TTC549 (cell line): ENCODE measurements around the gene LIMK2.
"Not testable (repeated sequence)": the region's sequence is repeated elsewhere in the genome, so short reads cannot be mapped to it uniquely, and the experiment has no call there.

Experiments used
- FAIRE-seq: peaks from 2 replicates; lab custom pipeline; 2012; peaks lifted over from hg19 to GRCh38; lab: Jason Lieb, UNC

Gene LIMK2

DNA sequence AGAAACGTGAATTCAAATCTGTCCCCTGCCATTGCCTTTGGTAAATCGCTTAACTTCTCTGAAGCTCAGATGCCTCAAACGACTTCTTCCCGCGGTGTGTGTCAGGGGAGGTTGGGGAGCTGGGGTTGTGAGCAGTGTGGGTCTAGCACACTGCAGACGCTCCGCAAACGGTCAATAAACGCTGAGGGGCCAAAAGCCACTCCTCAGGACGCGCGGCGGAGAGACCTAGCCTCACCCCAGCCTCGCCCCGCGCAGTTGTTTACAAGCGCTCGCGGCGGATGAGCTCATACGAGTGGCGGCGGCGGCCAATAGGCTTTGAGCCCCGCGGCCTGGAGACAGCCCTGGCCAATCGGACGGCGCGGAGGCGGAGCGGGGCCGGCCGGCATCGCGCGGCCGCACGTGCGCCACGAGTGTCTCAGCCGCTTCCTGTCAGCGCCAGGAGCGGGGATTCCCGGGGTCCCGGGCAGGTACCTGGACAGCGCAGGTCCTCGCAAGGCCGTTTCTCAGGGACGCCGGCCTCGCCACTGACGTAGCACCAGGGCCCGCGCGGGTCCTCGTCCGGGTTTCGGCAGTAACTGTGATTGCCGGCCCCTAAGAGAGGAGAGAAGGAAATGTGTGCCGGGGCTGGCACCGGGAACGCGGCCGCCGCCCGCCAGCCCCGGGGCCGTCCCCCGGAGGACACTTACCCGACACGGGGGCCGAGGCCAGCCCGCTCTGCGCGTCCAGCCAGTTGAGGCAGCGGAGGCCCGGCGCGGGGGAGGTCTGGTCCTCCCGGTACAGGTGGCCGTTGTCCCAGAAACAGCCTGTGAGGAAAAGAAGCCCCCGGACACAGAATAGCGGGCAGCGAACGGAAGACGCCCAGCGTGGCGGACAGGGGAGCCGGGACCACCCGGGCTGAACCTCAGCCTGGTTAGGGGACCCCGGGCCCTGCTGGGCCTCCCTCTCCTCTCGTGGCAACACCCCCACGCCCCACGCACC lies 78.7 kb downstream of the LIMK2 start:
- FAIRE-seq, result no peak

DNA sequence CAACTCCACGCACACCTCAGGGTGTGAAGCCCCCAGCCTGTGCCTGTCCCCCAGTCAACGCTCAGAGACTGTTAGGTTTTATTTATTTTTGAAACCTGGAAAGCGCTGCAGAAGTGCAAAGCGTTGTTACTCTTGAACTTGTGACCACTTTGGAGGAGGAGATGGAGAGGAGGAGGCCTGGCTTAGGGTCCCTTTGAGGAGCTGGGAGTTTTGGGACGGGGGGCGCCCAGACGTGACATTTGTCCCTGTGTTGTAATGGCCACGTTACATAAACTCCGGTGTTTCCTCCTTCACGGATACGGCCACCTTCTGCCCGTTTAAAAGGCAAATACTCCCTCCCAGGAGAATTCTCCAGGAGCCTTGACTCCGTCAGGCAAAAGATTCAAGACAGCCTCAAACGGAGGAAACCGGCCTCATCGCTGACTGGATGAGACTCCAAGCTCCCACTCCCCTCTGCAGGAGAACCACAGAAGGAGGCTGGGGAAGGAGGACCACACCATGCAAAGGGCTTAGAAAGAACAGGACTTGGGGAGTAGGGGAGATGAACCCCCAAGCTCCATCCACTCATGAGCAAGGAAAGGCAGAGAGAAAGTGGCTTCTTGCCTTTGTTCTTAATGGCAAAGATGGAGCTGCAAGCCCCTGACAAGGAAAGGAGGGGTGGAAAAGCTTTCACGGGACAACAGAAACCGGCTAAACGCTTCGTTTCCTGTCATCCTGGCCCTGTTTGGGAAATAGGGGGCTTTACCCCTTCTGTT lies 79.6 kb downstream of the LIMK2 start:
- FAIRE-seq, result no peak

DNA sequence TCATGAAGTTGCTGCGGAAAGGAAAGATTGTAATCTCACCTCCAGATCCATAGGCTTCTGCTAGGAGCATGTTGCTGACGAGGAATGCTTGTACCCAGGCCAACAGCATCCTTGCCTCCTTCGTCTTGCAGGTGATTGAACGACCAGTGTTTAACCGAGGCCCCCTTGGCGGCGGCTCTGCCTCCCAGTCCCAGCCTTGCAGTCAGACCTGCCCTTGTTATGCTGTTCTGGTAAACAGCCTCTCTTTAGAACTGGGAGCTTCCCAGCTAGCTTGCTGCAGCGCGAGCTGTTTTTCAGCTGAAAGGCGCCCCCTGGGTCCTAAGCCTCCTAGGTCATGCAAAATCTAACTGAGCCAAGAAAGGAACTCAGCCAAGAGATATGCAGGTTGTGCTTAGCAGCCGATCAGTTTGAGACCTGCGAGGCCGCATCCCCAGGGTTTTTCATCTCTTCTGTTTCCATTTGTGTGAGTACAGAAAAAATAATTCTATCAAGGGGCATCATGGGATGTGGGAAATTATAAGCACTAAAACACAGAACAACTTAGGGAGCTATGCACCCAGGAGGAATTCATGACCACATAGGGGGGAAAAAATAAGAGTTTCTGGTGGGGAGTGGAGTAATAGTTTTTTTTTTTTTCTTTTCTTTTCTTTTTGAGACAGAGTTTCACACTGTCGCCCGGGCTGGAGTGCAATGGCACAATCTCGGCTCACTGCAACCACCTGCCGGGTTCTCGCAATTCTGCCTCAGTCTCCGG lies 80.3 kb downstream of the LIMK2 start, which contains the start of gene PIK3IP1:
Gene PIK3IP1, minus strand, starts transcription at position 253 of the 754 bp plus-strand sequence. Its CDS starts 144 bp downstream, at position 109.
- FAIRE-seq, result no peak

DNA sequence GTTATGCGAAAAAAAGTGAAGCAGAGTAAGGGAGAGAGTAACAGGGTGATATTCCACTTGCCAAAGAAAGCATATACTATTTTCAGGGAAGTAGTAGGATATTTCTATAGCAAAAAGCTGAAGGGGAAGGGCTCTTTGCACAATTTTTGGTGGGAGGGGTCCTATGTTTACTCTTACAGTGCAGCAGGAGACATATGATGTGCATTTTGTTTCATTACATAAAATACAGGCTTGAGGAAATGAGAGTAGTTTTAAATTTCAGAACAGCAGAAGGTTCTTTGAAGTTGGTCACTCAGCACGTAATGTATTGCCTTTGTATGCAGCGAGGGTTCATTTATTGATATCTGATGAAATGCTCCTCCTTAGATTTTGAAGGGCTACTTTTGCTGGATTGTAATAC lies 83.3 kb downstream of the LIMK2 start:
- FAIRE-seq, result no peak

GRCh38 chr22:31295831-31296657 lies 83.9 kb downstream of the LIMK2 start:
- FAIRE-seq, result no peak

DNA sequence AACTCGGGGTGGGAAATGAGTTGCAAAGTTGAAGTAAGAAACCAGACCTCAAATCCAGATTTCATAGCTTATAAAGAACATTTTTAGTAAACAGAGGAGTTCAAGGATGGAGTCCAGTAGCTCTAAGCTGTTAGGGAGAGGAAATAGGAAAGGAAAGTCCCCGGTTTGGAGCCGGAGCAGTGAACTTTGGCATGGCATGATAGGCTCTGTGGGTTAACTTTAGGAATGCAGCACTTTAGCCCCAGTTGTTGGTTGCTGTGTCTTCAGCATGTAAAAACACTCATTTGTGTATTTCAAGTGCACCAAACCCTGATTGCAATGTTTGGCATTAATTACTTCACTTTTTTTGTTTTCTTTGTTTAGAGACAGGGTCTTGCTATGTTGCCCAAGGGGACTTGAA lies 88.8 kb downstream of the LIMK2 start:
- no peak for FAIRE-seq

DNA sequence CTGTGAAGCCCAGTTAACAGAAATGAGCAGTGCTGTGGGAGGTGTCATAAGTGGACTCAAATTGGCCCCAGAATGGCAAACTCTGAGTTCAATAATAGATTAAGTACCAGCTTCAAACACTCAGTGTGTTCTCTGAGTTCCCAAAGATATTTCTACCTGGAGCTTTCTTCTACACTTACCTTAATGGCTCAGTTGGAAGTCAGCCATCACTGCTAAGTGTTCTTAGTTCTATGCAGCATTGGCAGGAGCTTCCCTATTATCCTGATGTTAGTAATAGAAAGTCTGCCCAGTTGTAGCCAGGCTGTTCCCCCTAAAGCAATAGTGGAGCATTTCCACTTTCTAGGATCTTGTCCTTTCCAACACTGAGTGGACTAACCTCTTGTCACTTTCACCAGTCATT lies 89.9 kb downstream of the LIMK2 start:
- FAIRE-seq, result no peak

DNA sequence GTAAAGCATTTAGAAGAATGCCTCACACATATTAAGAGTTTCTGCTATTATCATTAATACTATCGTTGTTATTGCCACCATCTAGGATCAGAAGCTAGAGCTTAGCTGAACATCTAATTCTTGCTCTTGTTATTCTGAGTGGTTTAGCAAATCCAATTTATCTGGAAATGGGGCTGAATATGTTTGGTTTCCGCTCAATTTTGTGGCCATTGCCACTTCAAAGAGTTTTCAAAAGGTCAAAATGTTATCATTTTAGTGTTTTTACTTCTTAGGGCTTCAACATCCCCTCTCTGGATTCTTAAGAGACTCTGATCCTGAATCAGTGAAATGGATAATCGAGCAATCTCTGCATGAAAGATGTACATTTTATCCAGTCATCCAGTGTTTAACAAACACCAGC lies 90.4 kb downstream of the LIMK2 start:
- no peak for FAIRE-seq

- no peak for FAIRE-seq
These were observed 93.1 kb downstream of the LIMK2 start for GRCh38 chr22:31305194-31305593.

- no peak for FAIRE-seq
These were observed 96.1 kb downstream of the LIMK2 start for GRCh38 chr22:31308181-31308580.

- FAIRE-seq, result no peak
These were observed 101.5 kb downstream of the LIMK2 start for GRCh38 chr22:31313366-31314147.

DNA sequence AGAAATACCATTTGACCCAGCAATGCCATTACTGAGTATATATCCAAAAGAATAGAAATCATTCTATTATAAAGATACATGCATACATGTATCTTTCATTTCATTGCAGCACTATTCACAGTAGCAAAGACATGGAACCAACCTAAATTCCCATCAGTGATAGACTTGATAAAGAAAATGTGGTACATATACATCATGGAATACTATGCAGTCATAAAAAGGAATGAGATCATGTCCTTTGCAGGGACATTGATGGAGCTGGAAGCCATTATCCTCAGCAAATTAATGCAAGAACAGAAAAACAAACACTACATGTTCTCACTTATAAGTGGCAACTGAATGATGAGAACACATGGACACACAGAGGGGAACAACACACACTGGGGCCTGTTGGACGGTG lies 102.1 kb downstream of the LIMK2 start:
- FAIRE-seq, result not testable (repeated sequence)

DNA sequence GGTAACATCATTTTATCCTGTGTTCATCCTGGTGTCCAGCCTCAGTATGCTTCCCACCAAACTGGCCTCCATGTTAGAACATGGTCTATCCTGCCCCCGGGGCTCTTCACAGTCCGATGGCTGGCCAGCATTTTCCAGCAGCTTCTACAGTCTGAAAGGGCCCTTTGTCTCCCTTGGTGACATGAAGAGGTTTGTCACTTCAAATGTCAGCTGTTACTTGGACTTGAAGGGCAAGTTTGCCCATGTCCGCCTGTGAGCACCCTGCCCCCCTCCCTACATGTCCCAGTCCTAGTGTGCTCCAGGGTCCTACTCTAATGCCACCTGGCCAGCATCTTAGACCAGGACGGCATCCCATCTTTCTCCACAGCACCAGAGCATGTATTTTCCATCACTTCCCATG lies 109.3 kb downstream of the LIMK2 start:
- no peak for FAIRE-seq

- FAIRE-seq, result no peak
These were observed 111.8 kb downstream of the LIMK2 start for GRCh38 chr22:31323578-31324550.

GRCh38 chr22:31326877-31327276 lies 114.8 kb downstream of the LIMK2 start:
- no peak for FAIRE-seq

GRCh38 chr22:31327806-31328543 lies 115.9 kb downstream of the LIMK2 start:
- FAIRE-seq, result no peak

- FAIRE-seq, result no peak
These were observed 116.5 kb downstream of the LIMK2 start for GRCh38 chr22:31328544-31328960.

DNA sequence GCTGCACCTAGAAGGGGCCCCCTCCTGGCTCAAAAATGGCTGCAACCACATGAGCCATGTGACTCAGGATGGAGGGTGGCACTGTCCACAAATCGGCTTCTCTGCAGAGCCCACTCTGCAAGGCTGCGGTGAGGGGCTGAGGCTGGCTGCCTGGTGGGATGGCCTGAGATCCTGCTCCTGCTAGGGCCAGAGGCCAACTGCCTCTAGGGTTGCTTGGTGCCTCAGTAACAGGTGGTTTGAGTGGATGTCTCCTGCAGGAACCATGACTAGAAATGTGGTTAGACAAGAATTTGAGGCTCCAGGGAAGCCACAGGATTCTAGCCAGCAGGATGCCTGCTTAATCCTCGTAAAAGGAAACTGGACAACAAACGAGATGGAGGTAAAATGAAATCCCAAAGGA lies 116.9 kb downstream of the LIMK2 start:
- FAIRE-seq, result no peak
